CD4-positive, alpha-beta T cell treated with Interleukin-4 for 4 hours (primary cell): ENCODE measurements around the gene ITGAE.
"Not testable (repeated sequence)": the region's sequence is repeated elsewhere in the genome, so short reads cannot be mapped to it uniquely, and the experiment has no call there.

Source experiments
- DNase-seq: peaks from one replicate; pipeline ENCODE4 v3.0.0-alpha.2; 2020

ITGAE gene

DNA sequence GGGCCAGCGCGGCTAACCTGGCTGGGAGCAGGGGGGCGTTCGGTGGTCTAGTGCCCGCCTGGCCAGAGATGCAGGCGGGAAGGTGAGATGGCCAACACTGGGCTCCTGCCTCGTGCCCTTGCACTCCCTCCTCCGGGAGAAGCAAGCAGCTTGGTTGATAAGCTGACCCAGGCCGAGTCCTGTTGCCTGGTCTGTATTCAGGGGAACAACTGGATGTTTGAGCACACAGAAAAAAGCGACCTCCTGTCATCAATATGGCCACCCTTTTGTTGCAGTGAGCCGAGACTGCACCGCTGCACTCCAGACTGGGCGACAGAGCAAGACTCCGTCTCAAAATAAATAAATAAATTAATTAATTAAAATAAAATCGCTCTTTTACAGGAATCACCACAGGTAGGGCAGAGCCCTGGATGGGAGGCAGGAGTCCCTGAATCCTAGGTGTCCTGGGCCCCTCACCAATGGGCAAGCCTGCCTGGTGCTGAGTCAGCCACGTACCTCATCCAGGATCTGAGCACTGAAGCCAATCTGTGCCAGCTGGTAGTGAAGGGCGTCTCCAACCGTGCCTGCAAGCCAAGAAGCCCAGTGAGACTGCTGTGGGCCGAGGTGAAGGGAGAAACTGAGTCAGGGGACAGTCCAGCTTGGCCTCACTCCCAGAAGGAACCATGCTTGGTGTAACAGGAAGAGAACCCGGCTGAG lies 45.5 kb downstream of the ITGAE start:
- no peak for DNase-seq

DNA sequence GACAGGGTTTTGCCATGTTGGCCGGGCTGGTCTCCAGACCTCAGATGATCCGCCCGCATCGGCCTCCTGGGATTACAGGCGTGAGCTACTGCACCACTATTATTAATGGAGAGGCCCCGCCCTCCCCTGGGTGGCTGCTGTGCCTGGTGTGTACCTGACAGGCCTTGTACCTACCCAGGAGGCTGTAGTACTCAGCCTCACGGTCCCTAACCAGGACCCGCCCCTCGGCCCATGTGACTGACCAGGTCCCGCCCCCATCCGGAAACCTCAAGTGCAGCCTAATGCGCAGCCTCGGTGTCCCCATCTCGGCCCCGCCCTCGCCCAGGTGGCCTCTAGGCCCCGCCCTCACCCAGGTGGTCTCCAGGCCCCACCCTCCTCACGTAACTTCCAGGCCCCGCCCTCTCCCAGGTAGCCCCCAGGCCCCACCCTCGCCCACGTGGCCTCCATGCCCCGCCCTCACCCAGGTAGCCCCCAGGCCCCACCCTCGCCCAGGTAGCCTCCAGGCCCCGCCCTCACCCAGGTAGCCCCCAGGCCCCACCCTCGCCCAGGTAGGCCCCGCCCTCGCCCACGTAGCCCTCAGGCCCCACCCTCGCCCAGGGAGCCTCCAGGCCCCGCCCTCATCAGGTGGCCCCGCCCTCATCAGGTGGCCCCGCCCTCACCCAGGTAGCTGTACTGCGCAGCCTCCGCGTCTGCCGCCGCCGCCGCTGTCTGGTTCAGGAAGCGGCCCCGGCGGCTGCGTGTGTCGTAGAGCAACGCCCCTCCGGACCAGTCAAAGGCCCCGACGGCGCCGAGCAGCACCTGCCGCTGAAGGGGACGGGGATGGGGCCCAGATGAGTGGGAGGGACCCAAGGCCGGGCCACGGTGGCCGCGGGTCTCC lies 46.3 kb downstream of the ITGAE start:
- peak; percentile 68 for DNase-seq

DNA sequence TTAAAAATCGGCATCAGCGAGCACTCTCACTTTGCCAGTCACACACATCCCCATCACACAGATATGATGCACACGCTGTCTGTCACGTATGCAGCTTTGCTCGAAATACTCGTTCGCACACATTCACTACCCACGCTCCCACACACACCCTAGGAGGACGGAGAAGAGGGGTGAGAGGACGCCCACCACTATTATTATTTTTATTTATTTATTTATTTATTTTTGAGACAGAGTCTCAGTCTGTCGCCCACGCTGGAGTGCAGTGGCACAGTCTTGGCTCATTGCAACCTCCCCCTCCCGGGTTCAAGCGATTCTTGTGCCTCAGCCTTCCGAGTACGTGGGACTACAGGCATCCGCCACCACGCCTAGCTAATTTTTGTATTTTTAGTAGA lies 46.9 kb downstream of the ITGAE start:
- no peak for DNase-seq

DNA sequence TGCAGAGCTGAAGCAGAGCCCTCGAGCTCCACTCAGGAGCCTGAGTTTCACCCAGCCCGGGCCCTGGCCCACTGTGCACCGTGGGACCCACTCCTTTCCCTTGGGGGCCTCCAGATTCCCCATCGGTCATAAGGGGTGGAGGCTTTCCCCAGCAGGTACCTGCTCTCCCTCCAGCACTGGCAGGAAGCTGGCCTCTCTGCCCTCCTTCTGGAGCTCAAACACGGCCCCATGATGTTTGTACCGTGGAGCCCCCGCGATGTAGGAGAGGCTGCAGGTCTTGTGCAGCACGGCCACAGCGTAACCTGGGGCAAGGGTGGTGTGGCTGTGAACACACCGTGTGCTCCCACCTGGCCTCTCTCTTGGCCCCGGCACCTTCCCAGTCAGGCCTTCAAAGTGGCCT lies 47.4 kb downstream of the ITGAE start:
- no peak for DNase-seq

GRCh38 chr17:3751836-3752235 lies 49.2 kb downstream of the ITGAE start:
- no peak for DNase-seq

- peak; percentile 51 for DNase-seq
Observed at GRCh38 chr17:3750926-3751325, 50.1 kb downstream of the ITGAE start.

GRCh38 chr17:3750296-3750695 lies 50.7 kb downstream of the ITGAE start:
- DNase-seq: no peak

DNA sequence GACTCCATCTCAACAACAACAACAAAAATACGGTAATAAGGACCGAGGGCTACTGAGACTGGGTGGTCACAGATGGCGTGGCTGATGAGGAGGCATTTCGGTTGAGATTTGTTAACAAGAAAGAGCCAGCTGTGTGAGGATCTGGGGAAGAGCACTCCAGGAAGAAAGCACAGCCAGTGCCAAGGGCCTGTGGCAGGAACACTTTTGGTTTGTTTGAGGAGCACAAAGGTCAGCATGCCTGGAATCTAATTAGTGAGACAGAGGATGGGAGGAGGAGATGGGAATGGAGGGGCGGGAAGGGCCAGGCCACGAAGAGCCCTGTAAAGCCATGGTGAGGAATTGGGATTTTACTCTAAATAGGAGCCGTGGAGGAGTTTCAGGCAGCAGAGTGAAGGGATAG lies 52.4 kb downstream of the ITGAE start:
- no peak for DNase-seq

- no peak for DNase-seq
Observed at GRCh38 chr17:3747805-3748204, 53.2 kb downstream of the ITGAE start.

DNA sequence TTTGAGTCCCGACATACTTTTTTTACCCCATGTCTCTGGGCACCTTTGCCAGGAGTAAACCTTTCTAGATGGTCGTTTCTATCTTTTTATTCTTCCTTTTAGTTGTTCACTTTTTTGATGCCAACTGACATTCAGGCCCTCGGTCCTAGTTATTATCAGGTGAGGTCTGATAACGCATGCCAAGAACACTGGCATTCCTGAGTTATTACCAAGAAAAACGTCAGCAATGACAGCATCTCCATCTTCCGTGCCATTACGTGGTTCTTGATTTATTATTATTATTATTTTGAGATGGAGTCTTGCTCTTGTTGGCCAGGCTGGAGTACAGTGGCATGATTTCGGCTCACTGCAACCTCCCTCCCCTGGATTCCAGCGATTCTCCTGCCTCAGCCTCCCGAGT lies 55.9 kb downstream of the ITGAE start:
- no peak for DNase-seq

GRCh38 chr17:3744014-3744413 lies 57.0 kb downstream of the ITGAE start:
- no peak for DNase-seq

GRCh38 chr17:3740611-3741073 lies 60.3 kb downstream of the ITGAE start:
- DNase-seq: peak; percentile 50

- no peak for DNase-seq
Observed at GRCh38 chr17:3739422-3740124, 61.4 kb downstream of the ITGAE start.

DNA sequence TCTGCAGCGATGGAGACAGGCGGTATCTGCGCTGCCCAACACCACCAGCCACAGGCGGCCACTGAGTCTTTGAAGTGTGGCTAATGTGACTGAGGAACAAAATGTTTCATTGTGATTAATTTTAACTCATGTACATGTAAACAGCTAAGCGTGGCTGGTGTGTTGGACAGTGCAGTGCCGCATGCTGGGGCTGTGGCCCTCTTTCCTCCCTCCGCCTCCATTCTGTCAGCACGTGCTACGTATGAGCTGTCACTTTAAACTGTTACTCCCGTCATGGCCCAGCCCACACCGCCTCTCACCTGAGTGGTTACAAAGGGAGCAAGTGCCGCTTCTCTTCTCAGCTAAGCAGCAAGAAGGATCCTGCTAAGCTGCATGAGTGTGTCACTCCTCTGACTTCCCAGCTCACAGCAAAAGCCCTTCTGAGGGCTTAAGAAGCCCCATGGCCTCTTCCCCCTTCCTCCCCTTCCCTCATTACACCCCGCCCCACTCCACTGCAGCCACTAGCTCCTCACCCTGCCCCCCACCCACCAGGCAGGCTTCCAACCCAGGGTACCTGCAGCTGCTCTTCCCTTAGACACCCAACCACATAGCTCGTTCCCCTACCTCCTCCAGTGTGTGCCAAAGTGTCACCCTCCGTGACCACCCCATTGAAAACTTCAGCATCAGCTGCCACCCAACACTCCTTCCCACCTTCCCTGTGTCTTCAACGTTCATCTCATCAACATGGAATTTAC lies 62.3 kb downstream of the ITGAE start:
- peak; percentile 77 for DNase-seq

DNA sequence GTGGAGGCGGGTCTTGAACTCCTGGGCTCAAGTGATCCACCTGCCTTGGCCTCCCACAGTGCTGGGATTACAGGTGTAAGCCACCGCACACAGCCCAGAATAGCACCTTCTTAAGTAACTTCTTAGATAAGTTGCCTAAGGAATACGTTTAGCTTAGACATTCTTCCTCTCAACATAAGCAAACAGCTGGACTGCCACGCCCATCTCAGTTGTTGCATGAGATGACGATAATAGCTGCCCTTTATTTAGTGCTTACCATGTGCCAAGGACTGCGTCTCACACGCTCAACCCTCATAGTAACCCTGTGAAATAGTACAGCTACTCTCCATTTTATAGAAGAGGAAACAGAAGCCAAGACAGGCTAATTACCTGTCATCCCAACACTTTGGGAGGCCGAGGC lies 65.5 kb downstream of the ITGAE start:
- no peak for DNase-seq

DNA sequence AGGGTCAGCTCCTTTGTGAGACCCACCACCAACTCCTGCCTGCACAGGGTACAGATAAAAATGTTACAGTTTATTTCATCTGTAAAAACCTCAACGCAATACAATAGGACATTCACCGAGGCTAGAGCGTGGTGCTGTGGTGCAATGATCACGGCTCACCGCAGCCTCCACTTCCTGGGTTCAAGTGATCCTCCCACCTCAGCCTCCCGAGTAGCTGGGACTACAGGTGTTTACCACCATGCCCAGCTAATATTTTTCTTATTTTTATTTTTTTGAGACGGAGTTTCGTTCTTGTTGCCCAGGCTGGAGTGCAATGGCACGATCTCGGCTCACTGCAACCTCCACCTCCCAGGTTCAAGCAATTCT lies 66.1 kb downstream of the ITGAE start:
- not testable (repeated sequence) for DNase-seq

DNA sequence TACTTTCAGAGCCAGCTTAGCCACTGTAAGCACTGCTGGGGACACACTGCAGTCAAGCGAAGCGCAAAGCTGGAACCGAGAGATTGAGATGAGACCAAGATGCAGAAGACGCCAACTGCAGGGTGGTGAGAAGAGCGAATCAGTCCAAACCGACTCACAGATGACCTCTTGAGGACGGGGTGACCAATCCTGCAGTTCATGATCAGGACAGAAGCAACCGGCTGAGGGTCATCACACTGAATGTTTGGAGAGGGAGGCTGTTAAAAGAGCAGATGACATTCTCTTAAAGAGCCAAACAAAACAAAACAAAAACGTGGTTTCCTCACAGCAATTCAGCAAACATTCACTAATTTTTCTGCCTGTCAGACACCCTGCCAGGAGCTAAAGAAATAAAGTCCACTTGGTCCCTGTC lies 68.8 kb downstream of the ITGAE start:
- no peak for DNase-seq

DNA sequence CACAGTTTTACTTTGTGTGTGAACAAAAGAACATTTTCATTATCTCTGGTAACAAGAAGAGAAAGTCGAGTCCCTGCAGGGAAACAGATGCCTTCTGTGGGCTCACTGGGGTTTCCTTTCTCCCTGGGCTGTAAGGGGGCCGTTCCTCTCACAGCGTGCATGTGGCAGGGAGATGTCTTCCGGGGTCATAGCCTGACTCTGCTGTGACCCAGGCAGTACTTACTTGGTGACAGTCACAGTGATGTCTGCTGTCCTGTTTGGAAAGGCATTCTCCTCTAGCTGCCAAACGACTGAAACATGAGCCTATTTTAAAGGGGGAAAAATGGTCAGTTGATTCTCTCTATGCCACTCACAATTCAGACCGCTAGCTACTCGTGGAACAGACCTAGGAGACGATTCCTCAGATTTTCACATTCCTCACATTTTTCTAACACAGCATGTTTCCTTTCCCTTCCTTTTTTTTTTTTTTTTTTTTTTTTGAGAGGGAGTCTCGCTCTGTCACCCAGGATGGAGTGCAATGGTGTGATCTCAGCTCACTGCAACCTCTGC lies 70.0 kb downstream of the ITGAE start:
- DNase-seq: no peak

DNA sequence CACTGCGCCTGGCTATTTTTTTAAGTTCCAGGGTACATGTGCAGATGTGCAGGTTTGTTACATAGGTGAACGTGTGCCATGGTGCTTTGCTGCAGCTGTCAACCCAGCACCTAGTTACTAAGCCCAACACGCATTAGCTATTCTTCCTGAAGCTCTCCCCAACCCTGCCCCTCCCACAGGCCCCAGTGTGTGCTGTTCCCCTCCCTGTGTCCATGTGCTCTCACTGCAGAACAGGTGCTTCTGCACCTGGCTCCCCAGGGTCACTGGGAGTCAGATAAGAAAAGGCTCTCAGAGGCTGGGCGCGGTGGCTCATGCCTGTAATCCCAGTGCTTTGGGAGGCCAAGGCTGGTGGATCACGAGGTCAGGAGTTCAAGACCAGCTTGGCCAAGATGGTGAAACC lies 71.1 kb downstream of the ITGAE start:
- DNase-seq: no peak

DNA sequence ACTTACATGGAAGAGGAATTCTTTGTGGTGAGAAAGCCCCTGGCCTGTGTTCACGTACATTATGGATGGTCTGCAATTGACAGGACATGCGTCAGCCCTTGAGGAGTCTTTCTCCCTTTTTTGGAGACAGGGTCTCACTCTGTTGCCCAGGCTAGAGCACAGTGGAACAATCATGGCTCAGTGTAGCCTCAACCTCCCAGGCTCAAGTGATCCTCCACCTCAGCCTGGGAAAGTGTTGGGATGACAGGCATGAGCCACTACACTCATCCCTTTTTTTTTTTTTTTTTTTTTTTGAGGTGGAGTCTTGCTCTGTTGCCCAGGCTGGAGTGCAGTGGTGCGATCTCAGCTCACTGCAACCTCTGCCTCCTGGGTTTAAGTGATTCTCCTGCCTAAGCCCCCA lies 72.9 kb downstream of the ITGAE start:
- not testable (repeated sequence) for DNase-seq

- no peak for DNase-seq
Observed at GRCh38 chr17:3727041-3727440, 73.9 kb downstream of the ITGAE start.

- no peak for DNase-seq
Observed at GRCh38 chr17:3724378-3725077, 76.5 kb downstream of the ITGAE start.
